Heart left ventricle (tissue), 16 donors: Measurements from ENCODE around the gene IFNA14. TPM values are rescaled to one million over a fixed set of nuclear protein-coding genes. Genes with fewer than 3 reads are reported as not detected.
"Not testable (repeated sequence)": the region's sequence is repeated elsewhere in the genome, so short reads cannot be mapped to it uniquely, and the experiment has no call there.

Source experiments
- ATAC-seq, 4 donors: fragments of 200-7000 bp; cut with Tn5 transposase; one replicate each; pipeline ENCODE4 v1.9.1; 2020 to 2022; ENCODE audit warnings: moderate library complexity in 4 of 4, mild to moderate bottlenecking in 3 of 4, moderate number of reproducible peaks in 1 of 4
- DNase-seq, 5 donors: peaks; one replicate each; pipeline ENCODE4 v3.0.0-alpha.2; 2020
- H3K27ac ChIP-seq, 12 donors: fragments of 200-600 bp; sonication (generic) in 4 of 12; one replicate each; pipeline versions ENCODE4 v1.5.0 to v1.8.0; 2016 to 2022; ENCODE audit warnings: mild to moderate bottlenecking in 2 of 12
- H3K27me3 ChIP-seq, 9 donors: fragments of 200-600 bp; sonication (generic) in 2 of 9; one replicate each; pipeline versions ENCODE4 v1.5.1 to v1.8.0; 2016 to 2022; ENCODE audit warnings: mild to moderate bottlenecking in 3 of 9
- H3K36me3 ChIP-seq, 9 donors: fragments of 200-600 bp; sonication (generic) in 2 of 9; one replicate each; pipeline versions ENCODE4 v1.5.0 to v1.8.0; 2018 to 2022; ENCODE audit warnings: mild to moderate bottlenecking in 2 of 9
- H3K4me1 ChIP-seq, 12 donors: fragments of 200-600 bp; sonication (generic) in 4 of 12; one replicate each; pipeline versions ENCODE4 v1.5.0 to v1.8.0; 2016 to 2022; ENCODE audit warnings: mild to moderate bottlenecking in 3 of 12
- H3K4me3 ChIP-seq, 12 donors: fragments of 200-600 bp; sonication (generic) in 4 of 12; one replicate each; pipeline versions ENCODE4 v1.5.0 to v1.8.0; 2017 to 2022; ENCODE audit warnings: mild to moderate bottlenecking in 9 of 12, moderate library complexity in 4 of 12
- H3K9me3 ChIP-seq, 12 donors: fragments of 200-600 bp; sonication (generic) in 4 of 12; one replicate each; pipeline versions ENCODE4 v1.5.0 to v1.8.0; 2016 to 2022; ENCODE audit warnings: mild to moderate bottlenecking in 1 of 12
- CTCF ChIP-seq, 12 donors: fragments of 200-600 bp; sonication (generic) in 4 of 12; IDR thresholded peaks; one replicate each; pipeline versions ENCODE4 v1.5.0 to v1.8.0; 2018 to 2022; ENCODE audit warnings: antibody characterized with exemption in 12 of 12, mild to moderate bottlenecking in 5 of 12
- POLR2A ChIP-seq, 2 donors: fragments of 450-650 bp; IDR thresholded peaks; one replicate each; pipeline ENCODE4 v1.6.1; 2017; ENCODE audit warnings: antibody characterized with exemption in 2 of 2, mild to moderate bottlenecking in 2 of 2, moderate library complexity in 2 of 2
- WGBS, 4 donors: extraction: QIAGEN DNeasy Blood & Tissue Kit in 2 of 4; methylation state at CpG; one replicate each; pipeline versions ENCODE4 v1.1.5 to v1.1.7; 2013 to 2018; 5-methylcytosine and 5-hydroxymethylcytosine counted together
- intact Hi-C, 10 donors: fragments of 100-400 bp; cut with DNase I; formaldehyde crosslinking; loops; one replicate each; pipeline versions ENCODE4 v1.11.1 to v1.14.2; 2022
- polyA plus RNA-seq, 2 donors: library from polyadenylated mRNA; stranded (reverse); fragments of 200-250 nt; gene quantifications; one replicate each; pipeline ENCODE4 v1.2.3, GENCODE V29; 2013
- total RNA-seq, 9 donors: library from RNA; depleted of rRNA in 2 of 9; stranded (reverse); fragments of >200 nt in 2 of 9; fragmentation: NEBNext Ultra II Directional in 3 of 9; extraction: Animal tissue kit (Norgen Biotek cat#: 25700) in 3 of 9; gene quantifications; one replicate each; pipeline versions ENCODE4 v1.1.0 to v1.2.4, GENCODE V29; 2016 to 2023
- donor health status: ischemic (EF 13 %, LVEDD 7.1; RV severe dilation, severe dysfunction).
- donor health status: healthy with polysubstance abuse.
- donor health status: DM: no; HTN: yes; CAD: no.
- donor health status: DM: no; HTN: no; CAD: no.
- donor health status: ischemic (EF 25% LVEDD 6.9; RV normal size, moderate dysfunction).
- donor health status: ischemic (EF 25% LVEDD 5.7; RV mildly dilated, moderate dysfunction).
- donor health status: healthy.
- donor health status: DM: yes; HTN: yes; CAD: no.
- donor health status: ischemic (EF 35%, LVEDD 5.7; RV mildly dilated, moderate dysfunction).
- donor health status: nonischemic (EF 11% LVEDD 7.7; RV severe dilation, severe dysfunction).
- donor health status: DM: yes; HTN: yes; CAD: no.
- donor health status: PGD.
- donor health status: ischemic (EF 29% LVEDD 5.4; RV normal size, mild dysfunction).
- donor health status: nonischemic (EF 23%, LVEDD 6.1; RV moderate dilation, normal function).

The IFNA14 gene
- total and polyA plus RNA-seq, 11 donors: not detected

GRCh38 chr9:21251638-21252037 lies 11.8 kb upstream of the IFNA14 start:
- Histone ChIP-seq H3K36me3 (no peaks in the 10 kb centered on the region), H3K27ac (no peak overlapping the region), H3K27me3 (peaks cover 0 to 20% (median 6%) of the 10 kb centered on the region in 9 donors), H3K4me1 (peaks cover 0 to 11% (median 2%) of the 10 kb centered on the region in 12 donors), H3K9me3 (no peaks in the 10 kb centered on the region), H3K4me3 (no peak overlapping the region)
- DNase-seq (no peak), ATAC-seq (no peak)
- intact Hi-C loops: loop anchor here in 2 of 10 donors (10.0 kb wide), 1 partner anchor 533 kb away; no protein-coding TSS in a partner anchor
- no peak for TF ChIP-seq CTCF (IDR thresholded peaks at IDR 0.05)
- WGBS, 4 donors: 66 to 76% (median 69%) methylated on average over 4 of the region's 4 CpGs

- Histone ChIP-seq H3K4me1 (peaks cover 0 to 11% (median 2%) of the 10 kb centered on the region in 12 donors), H3K4me3 (no peak overlapping the region), H3K27me3 (peaks cover 0 to 20% (median 6%) of the 10 kb centered on the region in 9 donors), H3K27ac (no peak overlapping the region), H3K9me3 (no peaks in the 10 kb centered on the region), H3K36me3 (no peaks in the 10 kb centered on the region)
- WGBS, 4 donors: 18 to 58% (median 28%) methylated on average over 1 of the region's 1 CpG
- TF ChIP-seq CTCF (IDR thresholded peaks at IDR 0.05): no peak
- TF ChIP-seq POLR2A (IDR thresholded peaks at IDR 0.05): no peak
- intact Hi-C loops: loop anchor here in 2 of 10 donors (10.0 kb wide), 1 partner anchor 534 kb away; no protein-coding TSS in a partner anchor
- ATAC-seq (no peak), DNase-seq (no peak)
Observed at GRCh38 chr9:21251190-21251589, 11.4 kb upstream of the IFNA14 start.

- TF ChIP-seq POLR2A (IDR thresholded peaks at IDR 0.05) (no peak), CTCF (IDR thresholded peaks at IDR 0.05) (no peak)
- H3K9me3 ChIP-seq: no peaks in the 10 kb centered on the region
- H3K27ac ChIP-seq: no peak overlapping the region
- intact Hi-C loops: no loop called here
- WGBS, 4 donors: 40 to 59% (median 48%) methylated on average over 2 of the region's 2 CpGs
- no peak overlapping the region for H3K4me3 ChIP-seq
- peaks cover 0 to 6% (median 0%) of the 10 kb centered on the region in 12 donors for H3K4me1 ChIP-seq
- no peaks in the 10 kb centered on the region for H3K36me3 ChIP-seq
- peaks cover 0 to 38% (median 7%) of the 10 kb centered on the region in 9 donors for H3K27me3 ChIP-seq
- DNase-seq (no peak), ATAC-seq (no peak)
Observed at GRCh38 chr9:21244836-21245235, 5.0 kb upstream of the IFNA14 start.

- not testable (repeated sequence) for H3K4me3 ChIP-seq, H3K27ac ChIP-seq, H3K4me1 ChIP-seq, DNase-seq, H3K9me3 ChIP-seq, ATAC-seq, H3K36me3 ChIP-seq
- WGBS, 4 donors: 8 to 21% (median 13%) methylated on average over 1 of the region's 1 CpG
- peaks cover 0 to 11% (median 0%) of the 10 kb centered on the region in 9 donors for H3K27me3 ChIP-seq
- intact Hi-C loops: loop anchor here in 2 of 10 donors (10.0 kb wide), 1 partner anchor 548 kb away; no protein-coding TSS in a partner anchor
Observed at GRCh38 chr9:21236360-21236714, 3.5 kb downstream of the IFNA14 start.
